Tibial nerve (tissue), 4 donors: Measurements from ENCODE around the gene KIF1C.

ENCODE experiments used
- CTCF ChIP-seq, 5 experiments: fragments of 200-600 bp in 3 of 5; fragments of 450-650 bp in 2 of 5; sonication (generic) in 3 of 5; IDR thresholded peaks; one replicate each; pipeline ENCODE4 v1.5.1; 2016 to 2019; ENCODE audit warnings: antibody characterized with exemption in 5 of 5, mild to moderate bottlenecking in 3 of 5, moderate library complexity in 2 of 5
- EP300 ChIP-seq, 2 donors: sonication (generic); formaldehyde crosslinking; IDR thresholded peaks; one replicate each; pipeline ENCODE4 v1.6.1; 2017; ENCODE audit warnings: antibody characterized with exemption in 2 of 2, mild to moderate bottlenecking in 1 of 2
- POLR2A ChIP-seq, 2 donors: fragments of 450-650 bp; IDR thresholded peaks; one replicate each; pipeline ENCODE4 v1.6.1; 2017; ENCODE audit warnings: antibody characterized with exemption in 2 of 2, mild to moderate bottlenecking in 2 of 2, moderate library complexity in 2 of 2

- TF ChIP-seq EP300 (IDR thresholded peaks at IDR 0.05) = no peak
- TF ChIP-seq CTCF (IDR thresholded peaks at IDR 0.05) = no peak
- no peak for TF ChIP-seq POLR2A (IDR thresholded peaks at IDR 0.05)
Observed at GRCh38 chr17:5068236-5068635, 70.5 kb downstream of the KIF1C start.
